ENCODE measurements around the gene NEU4. TPM values are rescaled to one million over a fixed set of nuclear protein-coding genes. Genes with fewer than 3 reads are reported as not detected.
A peak's percentile ranks its signal among the peaks of the same experiment; 100 is the strongest.

NEU4 gene
- total RNA-seq, 1 experiment from 2014 or later: 3.9 TPM

DNA sequence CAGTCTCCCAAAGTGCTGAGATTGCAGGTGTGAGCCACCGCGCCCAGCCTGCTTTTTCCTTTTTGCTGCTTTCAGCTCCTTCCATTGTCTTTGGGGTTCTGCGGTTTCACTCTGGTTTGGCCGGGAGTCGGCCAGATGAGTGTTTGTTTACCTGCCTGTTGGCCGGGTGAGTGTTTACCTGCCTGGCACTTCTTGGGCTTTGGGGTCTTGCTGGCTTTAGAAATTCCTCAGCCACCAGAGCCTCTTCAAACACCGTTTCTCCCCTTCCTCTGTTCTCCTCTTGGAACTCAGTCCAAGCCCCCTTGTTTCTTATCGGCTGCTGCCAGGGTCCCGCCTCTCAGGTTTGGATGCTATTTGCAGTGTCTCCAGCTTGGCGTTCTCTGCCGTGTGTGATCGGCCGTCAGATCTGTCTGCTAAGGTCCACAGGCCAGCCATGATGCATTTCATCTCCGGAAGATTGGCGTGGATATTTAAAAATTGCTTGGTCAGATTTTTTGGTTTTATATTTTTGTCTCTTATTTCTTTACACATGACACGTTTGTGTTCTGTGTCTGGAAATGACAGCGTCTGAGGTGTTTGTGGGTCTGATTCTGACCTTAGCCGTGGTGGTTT is 46.6 kb upstream of the NEU4 start:
- no peaks in the 10 kb centered on the region for H3K36me3 ChIP-seq (ENCODE audit: control insufficient read depth, insufficient read depth, low read length)
- TF ChIP-seq CTCF (IDR thresholded peaks at IDR 0.05; ENCODE audit: insufficient read depth in 1 of 2, low read depth in 1 of 2, low read length in 1 of 2, severe bottlenecking in 1 of 2, unreplicated experiment in 1 of 2): no peak
- CTCF ChIA-PET: no interaction called here
- Mint-ChIP-seq H3K4me1 (ENCODE audit: low read depth, unreplicated experiment) (peaks cover 12% of the 10 kb centered on the region), H3K4me3 (ENCODE audit: unreplicated experiment) (no peak overlapping the region), H3K36me3 (ENCODE audit: insufficient read depth, unreplicated experiment) (peaks cover 8% of the 10 kb centered on the region), H3K27ac (ENCODE audit: unreplicated experiment) (peak overlapping the region; percentile 71), H3K9me3 (ENCODE audit: unreplicated experiment) (no peaks in the 10 kb centered on the region), H3K27me3 (ENCODE audit: insufficient read depth, unreplicated experiment) (no peaks in the 10 kb centered on the region)
- no TSS peak for BruUV-seq (replicated peaks)
- no peak overlapping the region for H3K4me3 ChIP-seq (ENCODE audit: low read depth, low read length)
- H3K9me3 ChIP-seq: no peaks in the 10 kb centered on the region
- intact Hi-C loops (cut with micrococcal nuclease; ENCODE audit: unreplicated experiment): no loop called here
- no peak for DNase-seq
- H3K4me1 ChIP-seq: no peaks in the 10 kb centered on the region
- no peaks in the 10 kb centered on the region for H3K27me3 ChIP-seq (replicated peaks; ENCODE audit: control insufficient read depth, insufficient read depth, low read length)
- POLR2A ChIA-PET: no interaction called here

DNA sequence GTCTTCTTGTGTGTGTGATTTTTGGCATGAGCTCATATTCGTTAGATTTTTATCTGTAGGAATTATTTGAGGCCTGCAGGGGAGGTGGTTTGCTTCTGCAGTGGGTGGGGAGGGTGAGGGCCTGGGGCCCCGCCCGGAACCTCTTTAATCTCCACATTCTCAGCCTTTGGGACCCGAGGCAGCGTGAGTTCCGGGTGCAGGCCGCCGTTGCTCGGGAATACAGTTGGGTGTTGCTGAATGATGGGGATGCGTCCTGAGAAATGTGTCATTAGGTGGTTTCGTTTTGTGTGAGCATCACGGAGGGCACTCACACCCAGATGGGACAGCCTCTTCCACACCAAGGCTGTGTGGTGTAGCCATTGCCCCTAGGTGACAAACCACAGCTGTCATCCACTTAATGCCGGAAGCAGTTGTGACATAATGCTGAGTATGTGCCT is 46.0 kb upstream of the NEU4 start:
- Mint-ChIP-seq H3K4me1 (ENCODE audit: low read depth, unreplicated experiment) (peaks cover 12% of the 10 kb centered on the region), H3K27me3 (ENCODE audit: insufficient read depth, unreplicated experiment) (no peaks in the 10 kb centered on the region), H3K9me3 (ENCODE audit: unreplicated experiment) (no peaks in the 10 kb centered on the region), H3K4me3 (ENCODE audit: unreplicated experiment) (no peak overlapping the region), H3K27ac (ENCODE audit: unreplicated experiment) (peak overlapping the region; percentile 71), H3K36me3 (ENCODE audit: insufficient read depth, unreplicated experiment) (peaks cover 8% of the 10 kb centered on the region)
- Histone ChIP-seq H3K36me3 (ENCODE audit: control insufficient read depth, insufficient read depth, low read length) (no peaks in the 10 kb centered on the region), H3K4me3 (ENCODE audit: low read depth, low read length) (no peak overlapping the region), H3K4me1 (no peaks in the 10 kb centered on the region), H3K27me3 (replicated peaks; ENCODE audit: control insufficient read depth, insufficient read depth, low read length) (no peaks in the 10 kb centered on the region), H3K9me3 (no peaks in the 10 kb centered on the region)
- BruUV-seq (replicated peaks): no TSS peak
- ChIA-PET CTCF (no interaction called here), POLR2A (no interaction called here)
- intact Hi-C loops (cut with micrococcal nuclease; ENCODE audit: unreplicated experiment): no loop called here
- no peak for TF ChIP-seq CTCF (IDR thresholded peaks at IDR 0.05; ENCODE audit: insufficient read depth in 1 of 2, low read depth in 1 of 2, low read length in 1 of 2, severe bottlenecking in 1 of 2, unreplicated experiment in 1 of 2)
- DNase-seq: no peak

DNA sequence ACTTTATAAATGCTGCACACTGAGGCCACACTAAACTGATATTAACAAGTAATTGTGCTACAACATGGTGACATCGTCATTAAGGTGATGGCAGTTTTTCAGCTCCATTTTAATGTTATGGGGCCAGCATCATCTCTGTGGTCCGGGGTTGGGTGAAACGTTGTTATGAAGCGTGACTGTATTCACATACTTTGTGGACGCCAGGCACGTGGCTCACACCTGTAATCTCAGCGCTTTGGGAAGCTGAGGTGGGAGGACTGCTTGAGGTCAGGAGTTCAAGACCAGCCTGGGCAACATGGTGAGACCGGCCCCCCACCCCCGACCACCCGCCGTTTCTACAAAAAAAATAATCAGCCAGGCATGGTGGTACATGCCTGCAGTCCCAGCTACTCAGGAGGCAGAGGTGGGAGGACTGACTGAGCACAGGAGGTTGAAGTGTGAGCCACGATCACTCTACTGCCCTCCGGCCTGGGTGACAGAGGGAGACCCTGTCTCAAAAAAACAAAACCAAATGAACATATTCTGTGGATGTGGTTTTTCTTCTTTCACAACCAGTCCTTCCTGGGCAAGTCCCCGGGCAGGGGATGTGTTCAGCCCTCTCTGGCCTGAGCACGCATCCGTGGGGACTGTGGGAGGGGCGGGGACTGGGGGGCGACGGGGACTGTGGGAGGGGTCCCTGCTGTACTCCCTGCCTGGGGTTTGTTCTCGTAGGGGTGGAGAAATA is 45.3 kb upstream of the NEU4 start:
- Histone ChIP-seq H3K27me3 (replicated peaks; ENCODE audit: control insufficient read depth, insufficient read depth, low read length) (no peaks in the 10 kb centered on the region), H3K4me3 (ENCODE audit: low read depth, low read length) (no peak overlapping the region), H3K36me3 (ENCODE audit: control insufficient read depth, insufficient read depth, low read length) (no peaks in the 10 kb centered on the region), H3K9me3 (no peaks in the 10 kb centered on the region), H3K4me1 (no peaks in the 10 kb centered on the region)
- H3K4me1 Mint-ChIP-seq (ENCODE audit: low read depth, unreplicated experiment): peaks cover 12% of the 10 kb centered on the region
- H3K36me3 Mint-ChIP-seq (ENCODE audit: insufficient read depth, unreplicated experiment): peaks cover 8% of the 10 kb centered on the region
- intact Hi-C loops (cut with micrococcal nuclease; ENCODE audit: unreplicated experiment): no loop called here
- ChIA-PET CTCF (no interaction called here), POLR2A (no interaction called here)
- BruUV-seq (replicated peaks): no TSS peak
- TF ChIP-seq CTCF (IDR thresholded peaks at IDR 0.05; ENCODE audit: insufficient read depth in 1 of 2, low read depth in 1 of 2, low read length in 1 of 2, severe bottlenecking in 1 of 2, unreplicated experiment in 1 of 2): no peak
- no peaks in the 10 kb centered on the region for H3K27me3 Mint-ChIP-seq (ENCODE audit: insufficient read depth, unreplicated experiment)
- no peak overlapping the region for H3K27ac Mint-ChIP-seq (ENCODE audit: unreplicated experiment)
- DNase-seq: no peak
- H3K9me3 Mint-ChIP-seq (ENCODE audit: unreplicated experiment): no peaks in the 10 kb centered on the region
- no peak overlapping the region for H3K4me3 Mint-ChIP-seq (ENCODE audit: unreplicated experiment)

Measured in Caco-2 (cell line).